AG04450 (cell line): ENCODE measurements around the gene FRMD3. TPM values are rescaled to one million over a fixed set of nuclear protein-coding genes. Genes with fewer than 3 reads are reported as not detected.

Experiments used
- CTCF ChIA-PET: fragments of 300-600, 350-600 bp; formaldehyde crosslinking; extraction: SDS; loops from one replicate; lab custom pipeline; 2022; ENCODE audit warnings: antibody characterized with exemption, inconsistent platforms; lab: Charles Lee
- POLR2A ChIA-PET: fragments of 350-600 bp; formaldehyde crosslinking; extraction: SDS; loops from one replicate; lab custom pipeline; 2021; ENCODE audit warnings: antibody characterized with exemption, inconsistent platforms; lab: Yijun Ruan, JAX
- DNase-seq: peaks from one replicate; pipeline ENCODE4 v3.0.0-alpha.2; 2011; ENCODE audit warnings: low read depth, low spot score
- H3K27ac ChIP-seq: one replicate; pipeline ENCODE4 v1.5.1; 2012; ENCODE audit warnings: low read depth, low read length, control low read depth
- H3K27me3 ChIP-seq: one replicate; pipeline ENCODE4 v1.6.0; 2012; ENCODE audit warnings: low read length; ENCODE audit not compliant: control insufficient read depth, insufficient read depth
- H3K4me3 ChIP-seq: 2 replicates; pipeline ENCODE4 v1.5.1; 2011; ENCODE audit warnings: mild to moderate bottlenecking, low read depth, low read length, control low read depth
- H3K9me3 ChIP-seq: 2 replicates; pipeline ENCODE4 v1.5.1; 2012; ENCODE audit warnings: low read length; ENCODE audit not compliant: control insufficient read depth, insufficient read depth
- polyA plus RNA-seq: library from polyadenylated mRNA; depleted of rRNA; stranded (reverse); fragments of >200 nt; gene quantifications from 2 replicates; pipeline ENCODE4 v1.2.3, GENCODE V29; 2011
- TF ChIP-seq, protein P1 (sequence below): IDR thresholded peaks from 2 replicates; pipeline ENCODE4 v1.5.1; 2011; ENCODE audit warnings: low read depth, low read length, control low read depth, inconsistent platforms

Gene FRMD3
- polyA plus RNA-seq, 1 experiment, result 0.10 TPM

DNA sequence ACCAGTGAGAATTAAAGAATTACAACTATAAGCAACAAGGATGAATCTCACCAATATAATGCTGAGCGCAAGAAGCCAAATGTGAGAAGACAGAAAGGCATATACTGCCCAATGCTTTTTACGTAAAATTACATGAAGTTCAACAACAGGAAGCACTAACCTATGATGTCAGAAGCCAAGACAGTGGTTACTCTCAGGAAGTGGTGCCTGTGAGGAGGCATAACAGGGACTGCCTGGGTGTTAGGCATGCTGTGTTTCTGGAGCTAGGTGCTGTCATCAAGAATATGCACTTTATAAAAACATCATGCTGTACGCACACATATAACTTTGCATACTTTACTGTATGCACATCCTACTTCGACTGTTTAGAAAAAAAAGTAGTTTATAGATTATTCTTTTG is 30.1 kb downstream of the FRMD3 start:
- no peak overlapping the region for H3K4me3 ChIP-seq
- ChIA-PET CTCF (no interaction called here), POLR2A (no interaction called here)
- H3K27me3 ChIP-seq, result no peaks in the 10 kb centered on the region
- DNase-seq, result no peak
- no peak overlapping the region for H3K27ac ChIP-seq
- H3K9me3 ChIP-seq, result no peaks in the 10 kb centered on the region
- TF ChIP-seq, protein P1, sequence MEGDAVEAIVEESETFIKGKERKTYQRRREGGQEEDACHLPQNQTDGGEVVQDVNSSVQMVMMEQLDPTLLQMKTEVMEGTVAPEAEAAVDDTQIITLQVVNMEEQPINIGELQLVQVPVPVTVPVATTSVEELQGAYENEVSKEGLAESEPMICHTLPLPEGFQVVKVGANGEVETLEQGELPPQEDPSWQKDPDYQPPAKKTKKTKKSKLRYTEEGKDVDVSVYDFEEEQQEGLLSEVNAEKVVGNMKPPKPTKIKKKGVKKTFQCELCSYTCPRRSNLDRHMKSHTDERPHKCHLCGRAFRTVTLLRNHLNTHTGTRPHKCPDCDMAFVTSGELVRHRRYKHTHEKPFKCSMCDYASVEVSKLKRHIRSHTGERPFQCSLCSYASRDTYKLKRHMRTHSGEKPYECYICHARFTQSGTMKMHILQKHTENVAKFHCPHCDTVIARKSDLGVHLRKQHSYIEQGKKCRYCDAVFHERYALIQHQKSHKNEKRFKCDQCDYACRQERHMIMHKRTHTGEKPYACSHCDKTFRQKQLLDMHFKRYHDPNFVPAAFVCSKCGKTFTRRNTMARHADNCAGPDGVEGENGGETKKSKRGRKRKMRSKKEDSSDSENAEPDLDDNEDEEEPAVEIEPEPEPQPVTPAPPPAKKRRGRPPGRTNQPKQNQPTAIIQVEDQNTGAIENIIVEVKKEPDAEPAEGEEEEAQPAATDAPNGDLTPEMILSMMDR, result no peak

DNA sequence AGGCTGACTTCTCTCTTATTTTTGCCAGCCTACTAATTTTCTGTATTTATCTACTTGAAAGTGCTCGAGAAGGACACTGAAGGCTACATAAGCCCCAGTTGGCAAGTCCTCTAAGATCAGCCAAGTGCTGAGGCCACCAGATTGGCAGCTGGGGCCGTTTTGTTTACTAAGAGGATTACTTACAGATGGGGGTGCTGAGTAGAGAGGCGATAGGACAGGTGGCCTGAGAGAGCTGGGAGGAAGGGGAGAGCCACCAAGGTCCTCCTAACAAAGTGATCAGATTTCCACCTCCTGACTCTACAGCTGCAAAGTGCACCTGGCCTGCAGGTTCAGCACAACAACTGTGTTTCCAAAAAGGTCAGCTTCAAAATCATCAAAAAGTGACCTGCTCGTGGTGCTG is 32.9 kb downstream of the FRMD3 start:
- TF ChIP-seq, protein P1, result no peak
- CTCF ChIA-PET, result no interaction called here
- no peak for DNase-seq
- no peak overlapping the region for H3K27ac ChIP-seq
- POLR2A ChIA-PET, result no interaction called here
- no peaks in the 10 kb centered on the region for H3K27me3 ChIP-seq
- H3K4me3 ChIP-seq, result no peak overlapping the region
- no peaks in the 10 kb centered on the region for H3K9me3 ChIP-seq

DNA sequence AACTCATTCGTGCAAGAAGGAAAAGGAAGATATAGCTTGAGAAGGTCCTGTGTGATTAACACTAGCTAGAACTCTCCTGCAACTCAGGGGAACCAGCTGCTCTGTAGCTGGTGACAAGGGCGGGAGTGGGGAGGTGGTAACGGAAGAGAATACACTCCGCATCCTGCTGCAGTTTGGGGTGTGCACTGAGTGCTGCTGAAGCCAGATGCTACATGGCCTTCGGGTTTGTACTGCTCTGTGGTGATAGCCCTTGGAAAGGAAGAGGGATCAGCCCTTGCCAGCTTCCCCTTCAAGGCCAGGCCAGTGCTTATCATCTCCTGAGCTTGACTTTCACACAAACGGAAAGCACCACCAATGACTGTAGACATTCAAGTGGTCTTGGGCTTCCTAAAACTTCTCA is 34.3 kb downstream of the FRMD3 start:
- Histone ChIP-seq H3K4me3 (no peak overlapping the region), H3K27me3 (no peaks in the 10 kb centered on the region), H3K27ac (no peak overlapping the region), H3K9me3 (no peaks in the 10 kb centered on the region)
- POLR2A ChIA-PET, result no interaction called here
- DNase-seq, result no peak
- CTCF ChIA-PET, result no interaction called here
- TF ChIP-seq, protein P1, result no peak

- Histone ChIP-seq H3K9me3 (no peaks in the 10 kb centered on the region), H3K4me3 (no peak overlapping the region), H3K27ac (no peak overlapping the region), H3K27me3 (no peaks in the 10 kb centered on the region)
- no peak for DNase-seq
- TF ChIP-seq, protein P1, result no peak
- CTCF ChIA-PET, result no interaction called here
- POLR2A ChIA-PET, result no interaction called here
These were observed 36.6 kb downstream of the FRMD3 start for GRCh38 chr9:83501565-83501964.

- Histone ChIP-seq H3K4me3 (no peak overlapping the region), H3K9me3 (no peaks in the 10 kb centered on the region), H3K27me3 (no peaks in the 10 kb centered on the region), H3K27ac (no peak overlapping the region)
- no peak for DNase-seq
- CTCF ChIA-PET, result no interaction called here
- POLR2A ChIA-PET, result no interaction called here
- TF ChIP-seq, protein P1, result no peak
These were observed 40.8 kb downstream of the FRMD3 start for GRCh38 chr9:83497441-83497840.
